DND-41 (cell line): Measurements from ENCODE around the gene KNTC1.

Source experiments
- ATAC-seq: fragments of 200-7000 bp; cut with Tn5 transposase; 3 replicates; pipeline ENCODE4 v1.9.1; 2021; ENCODE audit warnings: low read depth; ENCODE audit not compliant: insufficient read depth
- DNase-seq: peaks from one replicate; pipeline ENCODE4 v3.0.0-alpha.2; 2020
- H2AFZ ChIP-seq: 2 replicates; pipeline ENCODE4 v1.6.0; 2012; ENCODE audit warnings: low read depth, low read length
- H3K27ac ChIP-seq: 2 replicates; pipeline ENCODE4 v1.5.1; 2012; ENCODE audit warnings: low read length, inconsistent platforms
- H3K27me3 ChIP-seq: fragments of 200-600 bp; sonication (generic); 2 replicates; pipeline ENCODE4 v1.6.0; 2012; ENCODE audit warnings: low read length, mild to moderate bottlenecking, inconsistent platforms; ENCODE audit not compliant: insufficient read depth, poor library complexity
- H3K36me3 ChIP-seq: 2 replicates; pipeline ENCODE4 v1.5.1; 2012; ENCODE audit warnings: low read length, inconsistent platforms; ENCODE audit not compliant: insufficient read depth
- H3K4me1 ChIP-seq: 2 replicates; pipeline ENCODE4 v1.5.1; 2012; ENCODE audit warnings: mild to moderate bottlenecking, low read length; ENCODE audit not compliant: insufficient read depth
- H3K4me2 ChIP-seq: 2 replicates; pipeline ENCODE4 v1.6.0; 2012; ENCODE audit warnings: mild to moderate bottlenecking, moderate library complexity, low read length, inconsistent platforms; ENCODE audit not compliant: insufficient read depth
- H3K4me3 ChIP-seq, 2 experiments: fragments of 200-600 bp in 1 of 2; shearing (Covaris generic) in 1 of 2; 2 replicates each; pipeline ENCODE4 v1.5.1; 2012 to 2016; ENCODE audit warnings: inconsistent platforms in 2 of 2, low read length in 2 of 2, mild to moderate bottlenecking in 2 of 2, low read depth in 1 of 2, moderate library complexity in 1 of 2
- H3K79me2 ChIP-seq: 2 replicates; pipeline ENCODE4 v1.6.0; 2012; ENCODE audit warnings: low read length, inconsistent platforms; ENCODE audit not compliant: insufficient read depth
- H3K9ac ChIP-seq: 2 replicates; pipeline ENCODE4 v1.6.0; 2012; ENCODE audit warnings: low read depth, mild to moderate bottlenecking, inconsistent platforms, low read length, moderate library complexity
- H3K9me3 ChIP-seq: 2 replicates; pipeline ENCODE4 v1.5.1; 2012; ENCODE audit warnings: low read length, moderate library complexity, mild to moderate bottlenecking, inconsistent platforms; ENCODE audit not compliant: insufficient read depth, severe bottlenecking
- H4K20me1 ChIP-seq: 2 replicates; pipeline ENCODE4 v1.6.0; 2012; ENCODE audit warnings: low read length; ENCODE audit not compliant: insufficient read depth
- CTCF ChIP-seq: IDR thresholded peaks from 2 replicates; pipeline ENCODE4 v1.5.1; 2012; ENCODE audit warnings: borderline replicate concordance, low read length, moderate library complexity, mild to moderate bottlenecking; ENCODE audit not compliant: poor library complexity, severe bottlenecking; ENCODE audit errors: extremely low read depth
- EZH2 ChIP-seq: IDR thresholded peaks from 3 replicates; pipeline ENCODE4 v1.6.1; 2012; ENCODE audit warnings: borderline replicate concordance, low read depth, mild to moderate bottlenecking, moderate library complexity, low read length, inconsistent platforms; ENCODE audit not compliant: severe bottlenecking

Gene KNTC1

GRCh38 chr12:122609732-122610131 lies 82.7 kb downstream of the KNTC1 start:
- Histone ChIP-seq H3K9ac (no peak overlapping the region), H2AFZ (no peak overlapping the region), H4K20me1 (no peaks in the 10 kb centered on the region), H3K4me3 (no peak overlapping the region), H3K4me2 (no peak overlapping the region), H3K36me3 (peaks cover 94% of the 10 kb centered on the region), H3K27me3 (no peaks in the 10 kb centered on the region), H3K9me3 (no peaks in the 10 kb centered on the region), H3K27ac (no peak overlapping the region), H3K4me1 (no peaks in the 10 kb centered on the region), H3K79me2 (no peaks in the 10 kb centered on the region)
- no peak for DNase-seq
- TF ChIP-seq EZH2 = no peak
- TF ChIP-seq CTCF = no peak
- ATAC-seq = no peak

- H3K4me1 ChIP-seq = no peaks in the 10 kb centered on the region
- peaks cover 94% of the 10 kb centered on the region for H3K36me3 ChIP-seq
- no peak overlapping the region for H3K4me2 ChIP-seq
- H3K79me2 ChIP-seq = no peaks in the 10 kb centered on the region
- no peaks in the 10 kb centered on the region for H3K27me3 ChIP-seq
- H4K20me1 ChIP-seq = no peaks in the 10 kb centered on the region
- no peak for TF ChIP-seq CTCF
- no peak for TF ChIP-seq EZH2
- DNase-seq = no peak
- H3K4me3 ChIP-seq = no peak overlapping the region
- ATAC-seq = no peak
- H2AFZ ChIP-seq = no peak overlapping the region
- H3K9me3 ChIP-seq = no peaks in the 10 kb centered on the region
- H3K27ac ChIP-seq = no peak overlapping the region
- H3K9ac ChIP-seq = no peak overlapping the region
Observed at GRCh38 chr12:122610207-122610606, 83.2 kb downstream of the KNTC1 start.

GRCh38 chr12:122610911-122611310 lies 83.9 kb downstream of the KNTC1 start:
- Histone ChIP-seq H3K27me3 (no peaks in the 10 kb centered on the region), H3K9me3 (no peaks in the 10 kb centered on the region), H4K20me1 (no peaks in the 10 kb centered on the region), H3K36me3 (peaks cover 93% of the 10 kb centered on the region), H3K79me2 (no peaks in the 10 kb centered on the region), H2AFZ (no peak overlapping the region), H3K27ac (no peak overlapping the region), H3K4me2 (no peak overlapping the region), H3K9ac (no peak overlapping the region), H3K4me3 (no peak overlapping the region), H3K4me1 (no peaks in the 10 kb centered on the region)
- TF ChIP-seq CTCF = no peak
- no peak for TF ChIP-seq EZH2
- no peak for ATAC-seq
- DNase-seq = no peak

GRCh38 chr12:122614839-122615238 lies 87.8 kb downstream of the KNTC1 start:
- no peaks in the 10 kb centered on the region for H3K79me2 ChIP-seq
- no peak overlapping the region for H3K4me2 ChIP-seq
- H3K4me1 ChIP-seq = no peaks in the 10 kb centered on the region
- no peaks in the 10 kb centered on the region for H3K27me3 ChIP-seq
- H3K9me3 ChIP-seq = no peaks in the 10 kb centered on the region
- no peak overlapping the region for H3K27ac ChIP-seq
- peaks cover 93% of the 10 kb centered on the region for H3K36me3 ChIP-seq
- no peak overlapping the region for H3K4me3 ChIP-seq
- DNase-seq (no peak), ATAC-seq (no peak)
- H2AFZ ChIP-seq = no peak overlapping the region
- no peak overlapping the region for H3K9ac ChIP-seq
- no peak for TF ChIP-seq EZH2
- no peak for TF ChIP-seq CTCF
- no peaks in the 10 kb centered on the region for H4K20me1 ChIP-seq
